Pancreas (tissue), 10 donors: ENCODE results near the gene CTDSP2. TPM values are rescaled to one million over a fixed set of nuclear protein-coding genes. Genes with fewer than 3 reads are reported as not detected.
"Not testable (repeated sequence)": the region's sequence is repeated elsewhere in the genome, so short reads cannot be mapped to it uniquely, and the experiment has no call there.

Source experiments
- ATAC-seq, 4 donors: fragments of 200-7000 bp; cut with Tn5 transposase; one replicate each; pipeline versions ENCODE4 v1.8.0 to v1.9.1; 2020; ENCODE audit warnings: mild to moderate bottlenecking in 4 of 4, moderate library complexity in 4 of 4
- DNase-seq, 6 donors: peaks; one replicate each; pipeline ENCODE4 v3.0.0-alpha.2; 2020
- FAIRE-seq: peaks from 2 replicates; lab custom pipeline; 2012; peaks lifted over from hg19 to GRCh38; lab: Jason Lieb, UNC
- H3K27ac ChIP-seq, 4 donors: fragments of 200-600 bp; sonication (generic); 1 replicate in 3 of 4; 2 replicates in 1 of 4; pipeline versions ENCODE4 v1.5.0 to v1.8.0; 2020
- H3K27me3 ChIP-seq, 4 donors: fragments of 200-600 bp; one replicate each; pipeline ENCODE4 v1.8.0; 2021
- H3K36me3 ChIP-seq, 3 donors: fragments of 200-600 bp; sonication (generic) in 1 of 3; one replicate each; pipeline versions ENCODE4 v1.5.0 to v1.8.0; 2020 to 2021
- H3K4me1 ChIP-seq, 3 donors: fragments of 200-600 bp; one replicate each; pipeline ENCODE4 v1.8.0; 2021
- H3K4me3 ChIP-seq, 4 donors: fragments of 200-600 bp; sonication (generic) in 2 of 4; one replicate each; pipeline versions ENCODE4 v1.5.0 to v1.8.0; 2020 to 2021
- H3K9me3 ChIP-seq, 4 donors: fragments of 200-600 bp; one replicate each; pipeline ENCODE4 v1.8.0; 2021
- CTCF ChIP-seq, 4 donors: fragments of 200-600 bp; sonication (generic) in 3 of 4; IDR thresholded peaks; one replicate each; pipeline versions ENCODE4 v1.5.0 to v1.8.0; 2021; ENCODE audit warnings: antibody characterized with exemption in 4 of 4
- whole genome bisulfite sequencing, 2 donors: extraction: QIAGEN DNeasy Blood & Tissue Kit; methylation state at CpG; one replicate each; pipeline ENCODE4 v1.1.7; 2013; 5-methylcytosine and 5-hydroxymethylcytosine counted together
- intact Hi-C, 3 donors: fragments of 100-400 bp; cut with DNase I; formaldehyde crosslinking; loops; one replicate each; pipeline versions ENCODE4 v1.11.1 to v1.14.2; 2022
- polyA plus RNA-seq, 2 donors: library from polyadenylated mRNA; stranded (reverse); fragments of 200-250 nt; gene quantifications; one replicate each; pipeline ENCODE4 v1.2.3, GENCODE V29; 2013
- total RNA-seq, 6 donors: library from RNA; stranded (reverse); fragmentation: NEBNext Ultra II Directional in 4 of 6; extraction: Animal tissue kit (Norgen Biotek cat#: 25700) in 4 of 6; gene quantifications; one replicate each; pipeline versions ENCODE4 v1.2.1 to v1.2.4, GENCODE V29; 2021 to 2023
- donor health status: healthy with polysubstance abuse.
- donor health status: DM: no; HTN: no; CAD: no; lungs with moderate emphysema.
- donor health status: DM: no; HTN: no; CAD: no.
- donor health status: control.
- donor health status: control.
- donor health status: Bipolar disorder and iron deficiency.
- donor health status: DM: yes; HTN: yes; CAD: no.
- donor health status: DM: no; HTN: no; CAD: no.
- donor health status: DM: no; HTN: no; CAD: no.
- donor health status: DM: yes; HTN: yes; CAD: no.

CTDSP2 gene
- total and polyA plus RNA-seq, 8 donors: 38.7 to 165 (median 90.3) TPM

GRCh38 chr12:57865084-57865751 is 18.7 kb upstream of the CTDSP2 start:
- Histone ChIP-seq H3K27me3 (no peaks in the 10 kb centered on the region), H3K36me3 (no peaks in the 10 kb centered on the region), H3K27ac (peak overlapping the region; percentile 67 to 85 (median 80)), H3K4me1 (no peaks in the 10 kb centered on the region), H3K9me3 (no peaks in the 10 kb centered on the region), H3K4me3 (peak overlapping the region; percentile 32 to 64 (median 44))
- WGBS, 2 donors: 1% methylated on average over 61 to 63 of the region's 63 CpGs
- DNase-seq (peak; percentile 58 to 87 (median 67)), ATAC-seq (peak; percentile 94 to 96 (median 94)), FAIRE-seq (no peak)
- intact Hi-C loops: no loop called here
- no peak for TF ChIP-seq CTCF (IDR thresholded peaks at IDR 0.05)

GRCh38 chr12:57864442-57865083 is 18.0 kb upstream of the CTDSP2 start:
- intact Hi-C loops: no loop called here
- DNase-seq (no peak), FAIRE-seq (no peak), ATAC-seq (peak in 3 of 4 donors; percentile 8 to 10 (median 8))
- Histone ChIP-seq H3K4me3 (peak overlapping the region in 3 of 4 donors; percentile 35 to 64 (median 53)), H3K4me1 (no peaks in the 10 kb centered on the region), H3K27me3 (no peaks in the 10 kb centered on the region), H3K36me3 (no peaks in the 10 kb centered on the region), H3K9me3 (no peaks in the 10 kb centered on the region), H3K27ac (peak overlapping the region; percentile 67 to 85 (median 80))
- TF ChIP-seq CTCF (IDR thresholded peaks at IDR 0.05): no peak
- 44 to 55% methylated on average over 8 of the region's 8 CpGs for WGBS, 2 donors

- no peaks in the 10 kb centered on the region for H3K4me1 ChIP-seq
- no peak for ATAC-seq
- H3K27ac ChIP-seq: no peak overlapping the region
- intact Hi-C loops: no loop called here
- WGBS, 2 donors: 68 to 78% methylated on average over 1 of the region's 1 CpG
- H3K9me3 ChIP-seq: no peaks in the 10 kb centered on the region
- H3K27me3 ChIP-seq: no peaks in the 10 kb centered on the region
- TF ChIP-seq CTCF (IDR thresholded peaks at IDR 0.05): no peak
- no peaks in the 10 kb centered on the region for H3K36me3 ChIP-seq
- no peak for DNase-seq
- H3K4me3 ChIP-seq: no peak overlapping the region
- no peak for FAIRE-seq
Measured at GRCh38 chr12:57863676-57864075, 17.1 kb upstream of the CTDSP2 start.

- FAIRE-seq: no peak
- 87 to 89% methylated on average over 4 of the region's 4 CpGs for WGBS, 2 donors
- no peak for DNase-seq
- H3K27me3 ChIP-seq: no peaks in the 10 kb centered on the region
- H3K4me1 ChIP-seq: no peaks in the 10 kb centered on the region
- no peak overlapping the region for H3K4me3 ChIP-seq
- no peaks in the 10 kb centered on the region for H3K9me3 ChIP-seq
- no peak for TF ChIP-seq CTCF (IDR thresholded peaks at IDR 0.05)
- intact Hi-C loops: no loop called here
- no peaks in the 10 kb centered on the region for H3K36me3 ChIP-seq
- no peak for ATAC-seq
- H3K27ac ChIP-seq: no peak overlapping the region
Measured at GRCh38 chr12:57861967-57862366, 15.4 kb upstream of the CTDSP2 start.

- WGBS, 2 donors: 83 to 94% methylated on average over 5 of the region's 5 CpGs
- H3K36me3 ChIP-seq, H3K27ac ChIP-seq, H3K9me3 ChIP-seq, H3K4me3 ChIP-seq, DNase-seq, H3K4me1 ChIP-seq, intact Hi-C loops, H3K27me3 ChIP-seq, FAIRE-seq, ATAC-seq: not testable (repeated sequence)
Measured at GRCh38 chr12:57860883-57861282, 14.4 kb upstream of the CTDSP2 start.
